T-cell (primary cell): ENCODE data around the gene ATG4B. TPM values are rescaled to one million over a fixed set of nuclear protein-coding genes. Genes with fewer than 3 reads are reported as not detected.

Experiments used
- ATAC-seq, 4 experiments: fragments of 200-7000 bp in 3 of 4; fragments of 150-1000 bp in 1 of 4; cut with Tn5 transposase; replicated peaks in 1 of 4; 1 replicate in 3 of 4; 2 replicates in 1 of 4; pipeline ENCODE4 v1.10.0; 2021; ENCODE audit warnings: moderate library complexity in 3 of 4, mild to moderate bottlenecking in 2 of 4, moderate number of reproducible peaks in 1 of 4
- CTCF ChIA-PET, 2 donors: fragments of 300-600 bp; sonication (Branson Sonifier 250); formaldehyde crosslinking; loops; one replicate each; lab custom pipeline; 2022; ENCODE audit warnings: antibody characterized with exemption in 2 of 2; lab: Charles Lee
- POLR2A ChIA-PET, 2 donors: fragments of 300-600 bp; sonication (Branson Sonifier 250); formaldehyde crosslinking; loops; one replicate each; lab custom pipeline; 2022; ENCODE audit warnings: antibody characterized with exemption in 2 of 2; lab: Charles Lee
- DNase-seq, 35 experiments: peaks; one replicate each; pipeline versions ENCODE4 v3.0.0 to v3.0.0-alpha.2; 2013 to 2023
- H3K27ac ChIP-seq: one replicate; pipeline ENCODE4 v1.5.1; 2013; ENCODE audit warnings: low read length
- H3K27me3 ChIP-seq, 2 experiments: replicated peaks in 1 of 2; 1 replicate in 1 of 2; 2 replicates in 1 of 2; pipeline versions ENCODE4 v1.6.1 to v1.7.0; 2013; ENCODE audit warnings: low read length in 1 of 2, mixed read lengths in 1 of 2; ENCODE audit not compliant: control insufficient read depth in 2 of 2, insufficient read depth in 2 of 2; ENCODE audit errors: extremely low read depth in 1 of 2
- H3K36me3 ChIP-seq, 2 donors: 1 replicate in 1 of 2; 2 replicates in 1 of 2; pipeline versions ENCODE4 v1.6.1 to v1.7.0; 2013; ENCODE audit warnings: low read length in 1 of 2; ENCODE audit not compliant: control insufficient read depth in 2 of 2, insufficient read depth in 1 of 2; ENCODE audit errors: extremely low read depth in 1 of 2
- H3K4me1 ChIP-seq, 2 experiments: 1 replicate in 1 of 2; 2 replicates in 1 of 2; pipeline versions ENCODE4 v1.6.1 to v1.7.0; 2013; ENCODE audit warnings: low read length in 2 of 2, mixed read lengths in 1 of 2; ENCODE audit not compliant: insufficient read depth in 2 of 2, control insufficient read depth in 1 of 2; ENCODE audit errors: extremely low read depth in 1 of 2
- H3K4me3 ChIP-seq, 2 donors: 1 replicate in 1 of 2; 2 replicates in 1 of 2; pipeline versions ENCODE4 v1.5.1 to v1.7.0; 2013; ENCODE audit warnings: mild to moderate bottlenecking in 2 of 2, low read length in 1 of 2, moderate library complexity in 1 of 2; ENCODE audit not compliant: control insufficient read depth in 1 of 2; ENCODE audit errors: extremely low read depth in 1 of 2
- H3K9me3 ChIP-seq: 2 replicates; pipeline ENCODE4 v1.7.0; 2013
- H3K27ac Mint-ChIP-seq, 2 donors: one replicate each; pipeline ENCODE4 v1.8.0; 2020 to 2021; ENCODE audit warnings: mild to moderate bottlenecking in 2 of 2, mixed read lengths in 2 of 2
- H3K27me3 Mint-ChIP-seq, 2 donors: one replicate each; pipeline ENCODE4 v1.8.0; 2021 to 2022; ENCODE audit warnings: mixed read lengths in 2 of 2
- H3K36me3 Mint-ChIP-seq: one replicate; pipeline ENCODE4 v1.8.0; 2021; ENCODE audit warnings: mixed read lengths
- H3K4me1 Mint-ChIP-seq, 3 donors: one replicate each; pipeline ENCODE4 v1.8.0; 2020 to 2022; ENCODE audit warnings: mixed read lengths in 3 of 3, mild to moderate bottlenecking in 1 of 3
- H3K4me3 Mint-ChIP-seq, 3 donors: one replicate each; pipeline ENCODE4 v1.8.0; 2020 to 2022; ENCODE audit warnings: mild to moderate bottlenecking in 3 of 3, mixed read lengths in 3 of 3, moderate library complexity in 3 of 3
- H3K9me3 Mint-ChIP-seq, 3 donors: one replicate each; pipeline ENCODE4 v1.8.0; 2020 to 2022; ENCODE audit warnings: mixed read lengths in 3 of 3
- WGBS: methylation state at CpG from one replicate; pipeline ENCODE4 v1.1.5; 2013; ENCODE audit warnings: missing lambda C conversion rate; ENCODE audit not compliant: insufficient coverage; 5-methylcytosine and 5-hydroxymethylcytosine counted together
- total RNA-seq, 35 experiments: library from RNA in 6 of 35; stranded (reverse) in 6 of 35; fragments of 120-200 nt in 1 of 35; gene quantifications; one replicate each; pipeline versions ENCODE4 v1.2.1 to v1.2.4 and lab custom pipeline; 2013 to 2026

The ATG4B gene
- total RNA-seq, 5 donors from 2014 or later (not counting 1 experiment from before 2014, with no cell fraction given) = 98.4 to 127 (median 108) TPM

DNA sequence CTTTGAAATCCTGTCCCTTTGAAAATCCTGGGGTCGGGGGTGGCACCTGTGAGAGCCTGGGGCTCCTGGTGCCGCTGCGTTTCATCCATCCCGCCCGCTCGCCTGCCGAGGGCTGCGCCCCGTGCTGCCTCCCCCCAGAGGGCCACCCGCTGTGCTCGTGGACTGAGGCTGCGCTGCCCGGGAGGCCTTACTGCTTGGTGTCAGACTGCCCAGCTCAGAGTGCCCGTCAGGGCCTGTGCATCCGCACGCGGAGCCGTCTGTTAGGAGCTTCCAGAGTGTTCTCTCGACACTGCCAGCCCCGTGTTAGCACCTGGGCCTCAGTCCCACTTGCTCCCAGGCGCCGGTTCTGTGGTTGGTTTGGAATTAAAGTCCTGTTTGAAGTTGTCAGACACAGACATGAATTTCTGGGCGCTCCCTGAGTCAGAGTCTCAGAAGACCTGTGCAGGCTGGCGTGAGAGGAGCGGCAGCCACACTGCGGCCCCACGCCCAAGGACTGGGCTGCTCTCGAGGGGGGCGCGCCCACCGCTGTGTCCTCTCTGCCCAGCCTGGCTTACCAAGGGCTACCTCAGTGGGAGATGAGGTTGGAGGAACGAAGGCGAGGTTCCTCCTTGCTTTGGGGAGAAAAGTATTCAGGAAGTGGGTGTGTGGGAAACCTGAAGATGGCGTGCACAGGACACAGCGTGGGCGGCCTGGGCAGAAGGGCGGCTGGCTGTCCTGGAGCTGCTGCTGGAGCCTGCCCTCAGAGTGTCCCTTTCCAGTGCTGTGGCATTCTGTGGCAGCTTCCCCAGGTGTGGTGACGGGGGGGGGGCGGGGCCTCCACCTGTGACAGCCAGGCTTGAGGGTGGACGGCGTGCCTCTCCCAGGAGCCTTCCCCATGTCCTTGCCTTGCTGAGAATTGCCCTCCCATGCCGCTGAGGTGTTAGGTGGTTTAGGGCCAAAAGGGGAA, 35.0 kb downstream of the ATG4B start:
- POLR2A ChIA-PET = no interaction called here
- H3K27me3 ChIP-seq = no peaks in the 10 kb centered on the region
- H3K27ac ChIP-seq = no peak overlapping the region
- 91% methylated on average over 37 of the region's 42 CpGs for WGBS
- no peak overlapping the region for H3K4me3 Mint-ChIP-seq
- H3K4me3 ChIP-seq = no peak overlapping the region
- H3K36me3 ChIP-seq = peaks cover 28 to 36% of the 10 kb centered on the region in 2 donors
- no peak overlapping the region for H3K27ac Mint-ChIP-seq
- no peaks in the 10 kb centered on the region for H3K27me3 Mint-ChIP-seq
- no peaks in the 10 kb centered on the region for H3K4me1 Mint-ChIP-seq
- H3K4me1 ChIP-seq = no peaks in the 10 kb centered on the region
- no peaks in the 10 kb centered on the region for H3K9me3 ChIP-seq
- no peak for ATAC-seq
- H3K9me3 Mint-ChIP-seq = no peaks in the 10 kb centered on the region
- peaks cover 22% of the 10 kb centered on the region for H3K36me3 Mint-ChIP-seq
- CTCF ChIA-PET = no interaction called here
- no peak for DNase-seq

DNA sequence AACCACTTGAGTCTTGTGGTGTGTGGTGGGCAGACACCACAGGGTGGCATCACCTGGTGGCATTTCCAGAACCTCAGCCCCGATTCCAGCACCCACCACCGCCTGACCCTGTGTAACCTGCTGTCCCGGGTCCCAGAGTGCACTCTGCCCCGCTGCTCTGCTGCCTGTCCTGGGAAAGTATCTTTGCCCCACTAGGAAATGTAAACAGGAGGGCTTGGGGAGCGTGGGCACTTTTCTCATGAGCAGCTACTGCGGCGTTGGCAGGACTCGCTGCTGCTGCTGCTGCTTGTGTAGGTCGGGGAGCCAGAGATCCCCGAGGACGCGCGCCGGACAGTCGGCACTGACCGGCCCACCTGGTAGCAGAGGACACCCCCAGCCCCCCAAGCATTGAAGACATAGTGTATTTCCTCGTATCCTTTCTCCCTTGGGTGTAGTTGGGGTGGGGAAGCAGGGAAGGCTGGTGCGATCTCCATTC, 35.7 kb downstream of the ATG4B start:
- peaks cover 22% of the 10 kb centered on the region for H3K36me3 Mint-ChIP-seq

DNA sequence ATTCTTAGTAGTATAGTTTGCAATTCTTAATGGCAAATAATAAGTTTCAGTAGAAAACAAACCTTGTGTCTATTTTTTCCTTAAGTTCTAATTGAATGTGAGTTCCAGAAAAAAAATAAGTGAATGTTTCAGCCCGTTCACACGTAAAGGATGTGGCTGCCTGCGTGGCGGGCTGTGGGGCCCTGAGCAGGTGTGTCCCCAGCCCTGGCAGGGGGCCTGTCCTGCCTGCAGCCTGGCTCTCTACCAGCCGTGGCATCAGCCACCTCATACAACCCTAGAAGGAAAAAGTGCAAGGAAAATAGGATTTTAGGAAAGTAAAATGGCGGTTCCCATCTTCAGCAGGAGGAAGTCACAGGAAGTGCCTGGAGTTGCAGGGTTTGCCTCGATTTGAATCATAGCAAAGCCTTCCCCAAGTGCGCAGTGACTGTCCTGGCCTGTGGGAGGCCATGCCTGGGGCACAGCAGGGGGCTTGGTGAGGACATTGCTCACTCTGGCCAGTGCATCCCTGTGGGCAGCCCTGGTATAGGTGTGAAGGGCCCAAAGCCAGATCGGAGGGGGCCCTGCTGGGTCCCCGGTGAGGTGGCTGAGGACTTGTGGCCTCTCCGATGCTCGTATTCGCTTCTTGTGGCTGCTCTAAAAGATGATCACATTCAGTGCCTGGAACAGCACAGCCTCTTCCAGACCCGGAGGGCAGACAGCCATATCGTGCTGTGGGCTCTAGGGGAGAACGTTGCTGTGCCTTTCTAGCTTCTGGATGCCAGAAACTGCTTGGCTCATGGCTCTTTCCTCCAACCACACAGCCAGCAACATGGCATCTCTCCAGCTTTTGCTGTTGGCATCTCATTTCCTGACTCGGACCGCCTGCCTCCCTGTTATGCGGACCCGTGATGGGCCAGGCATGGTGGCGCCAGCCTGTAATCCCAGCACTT, 36.6 kb downstream of the ATG4B start:
- POLR2A ChIA-PET = interaction anchor here in 1 of 2 donors (0.7 kb wide), 1 partner anchor 36 kb away, joined by 3 read pairs; no protein-coding TSS in a partner anchor
- H3K4me3 Mint-ChIP-seq = no peak overlapping the region

More for the DNA sequence above, 35.7 kb downstream of the ATG4B start:
- CTCF ChIA-PET = no interaction called here
- ATAC-seq = no peak
- no peaks in the 10 kb centered on the region for H3K9me3 ChIP-seq
- H3K27me3 ChIP-seq = no peaks in the 10 kb centered on the region
- H3K4me3 ChIP-seq = no peak overlapping the region
- H3K4me1 ChIP-seq = no peaks in the 10 kb centered on the region
- 88% methylated on average over 6 of the region's 18 CpGs for WGBS
- Mint-ChIP-seq H3K9me3 (no peaks in the 10 kb centered on the region), H3K27me3 (no peaks in the 10 kb centered on the region), H3K4me3 (no peak overlapping the region), H3K27ac (no peak overlapping the region), H3K4me1 (no peaks in the 10 kb centered on the region)
- H3K27ac ChIP-seq = no peak overlapping the region
- H3K36me3 ChIP-seq = peaks cover 34 to 35% of the 10 kb centered on the region in 2 donors
- POLR2A ChIA-PET = interaction anchor here in 1 of 2 donors (0.7 kb wide), 1 partner anchor 35 kb away, joined by 3 read pairs; no protein-coding TSS in a partner anchor
- no peak for DNase-seq

DNA sequence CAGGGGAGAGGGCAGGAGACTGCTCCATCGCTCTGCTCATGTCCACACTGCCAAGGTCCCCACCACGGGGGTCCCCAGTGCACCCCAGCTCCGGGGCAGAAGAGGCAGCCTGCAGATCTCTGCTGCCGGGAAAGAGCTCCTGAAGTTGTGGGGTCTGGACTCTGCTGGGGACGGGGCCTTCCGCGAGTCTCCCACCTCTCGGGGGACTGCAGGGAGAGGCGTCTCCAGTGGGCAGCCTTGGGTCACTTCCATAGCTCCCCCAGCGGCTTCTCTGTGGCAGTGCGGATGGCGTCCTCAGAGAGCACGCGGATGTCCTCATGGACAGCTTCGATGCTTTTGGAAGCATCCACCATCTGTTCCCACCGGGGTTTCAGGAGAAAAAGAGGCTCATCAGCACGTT, 38.4 kb downstream of the ATG4B start:
- no peak overlapping the region for H3K4me3 ChIP-seq
- Mint-ChIP-seq H3K27ac (no peak overlapping the region), H3K4me1 (peaks cover 0 to 4% (median 2%) of the 10 kb centered on the region in 3 donors), H3K27me3 (no peaks in the 10 kb centered on the region), H3K4me3 (no peak overlapping the region), H3K36me3 (peaks cover 14% of the 10 kb centered on the region), H3K9me3 (no peaks in the 10 kb centered on the region)
- ChIA-PET POLR2A (no interaction called here), CTCF (no interaction called here)
- H3K36me3 ChIP-seq = peaks cover 29 to 36% of the 10 kb centered on the region in 2 donors
- 91% methylated on average over 14 of the region's 17 CpGs for WGBS
- ATAC-seq = no peak
- no peaks in the 10 kb centered on the region for H3K9me3 ChIP-seq
- DNase-seq = no peak
- H3K4me1 ChIP-seq = no peaks in the 10 kb centered on the region
- no peak overlapping the region for H3K27ac ChIP-seq
- H3K27me3 ChIP-seq = no peaks in the 10 kb centered on the region

More for the DNA sequence above, 36.6 kb downstream of the ATG4B start:
- Histone ChIP-seq H3K9me3 (no peaks in the 10 kb centered on the region), H3K36me3 (peaks cover 38 to 41% of the 10 kb centered on the region in 2 donors), H3K27ac (no peak overlapping the region), H3K4me1 (no peaks in the 10 kb centered on the region), H3K27me3 (no peaks in the 10 kb centered on the region), H3K4me3 (no peak overlapping the region)
- Mint-ChIP-seq H3K4me1 (no peaks in the 10 kb centered on the region), H3K36me3 (peaks cover 15% of the 10 kb centered on the region), H3K27me3 (no peaks in the 10 kb centered on the region), H3K27ac (peak overlapping the region in 1 of 2 donors; percentile 76), H3K9me3 (no peaks in the 10 kb centered on the region)
- 96% methylated on average over 16 of the region's 21 CpGs for WGBS
- CTCF ChIA-PET = no interaction called here
- DNase-seq (no peak), ATAC-seq (no peak)

DNA sequence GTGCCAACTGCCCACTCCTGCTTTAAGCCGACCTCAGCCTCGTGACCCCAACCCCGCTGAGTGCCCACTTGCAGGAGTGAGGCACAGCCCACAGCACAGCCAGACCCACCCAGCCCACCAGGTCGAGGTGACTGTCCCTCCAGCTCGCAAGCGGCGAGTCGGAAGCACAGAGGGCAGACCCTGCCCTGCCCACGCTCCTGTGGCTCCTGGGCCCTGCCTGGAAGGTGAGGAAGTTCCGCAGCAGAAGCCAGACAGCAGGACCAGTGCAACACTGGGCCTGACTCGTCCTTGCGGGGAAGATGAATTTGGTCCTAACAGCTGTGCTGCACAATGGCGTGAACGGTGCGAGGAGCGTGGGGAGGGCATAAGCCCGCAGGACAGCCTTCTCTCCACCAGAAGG, 39.2 kb downstream of the ATG4B start:
- Mint-ChIP-seq H3K4me1 (peaks cover 0 to 5% (median 2%) of the 10 kb centered on the region in 3 donors), H3K27ac (peak overlapping the region in 1 of 2 donors; percentile 6)

DNA sequence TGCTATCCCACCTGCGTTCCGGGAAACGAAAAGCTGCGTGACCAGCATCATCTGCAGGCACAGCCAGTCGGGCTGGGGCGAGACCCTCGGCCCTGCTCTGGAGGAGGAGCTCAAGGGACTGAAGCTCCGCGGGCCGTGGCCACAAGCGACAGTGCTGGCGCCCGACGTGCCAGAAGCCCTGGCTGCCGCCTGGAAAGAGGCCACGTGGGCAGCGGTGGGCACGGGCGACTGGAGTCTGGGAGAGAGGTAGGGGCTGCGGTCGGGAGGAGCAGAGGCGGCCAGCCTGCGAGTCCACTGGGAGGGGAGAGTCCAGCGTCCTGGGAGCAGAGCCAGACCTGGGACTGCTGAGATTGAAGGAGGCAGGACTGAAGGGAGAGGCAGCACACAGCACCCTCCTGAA, 39.9 kb downstream of the ATG4B start:
- Histone ChIP-seq H3K27ac (no peak overlapping the region), H3K4me3 (no peak overlapping the region), H3K4me1 (no peaks in the 10 kb centered on the region), H3K27me3 (no peaks in the 10 kb centered on the region), H3K36me3 (peaks cover 20 to 49% of the 10 kb centered on the region in 2 donors), H3K9me3 (no peaks in the 10 kb centered on the region)
- 93% methylated on average over 24 of the region's 24 CpGs for WGBS
- Mint-ChIP-seq H3K4me1 (peaks cover 0 to 5% (median 2%) of the 10 kb centered on the region in 3 donors), H3K36me3 (peaks cover 18% of the 10 kb centered on the region), H3K9me3 (no peaks in the 10 kb centered on the region), H3K27ac (no peak overlapping the region), H3K27me3 (no peaks in the 10 kb centered on the region), H3K4me3 (no peak overlapping the region)
- DNase-seq (no peak), ATAC-seq (no peak)
- POLR2A ChIA-PET = no interaction called here
- CTCF ChIA-PET = no interaction called here

More for the DNA sequence above, 39.2 kb downstream of the ATG4B start:
- Mint-ChIP-seq H3K9me3 (no peaks in the 10 kb centered on the region), H3K27me3 (no peaks in the 10 kb centered on the region), H3K36me3 (peaks cover 17% of the 10 kb centered on the region), H3K4me3 (no peak overlapping the region)
- H3K27me3 ChIP-seq = no peaks in the 10 kb centered on the region
- no peaks in the 10 kb centered on the region for H3K9me3 ChIP-seq
- ATAC-seq = no peak
- H3K4me3 ChIP-seq = no peak overlapping the region
- peaks cover 23 to 42% of the 10 kb centered on the region in 2 donors for H3K36me3 ChIP-seq
- H3K27ac ChIP-seq = no peak overlapping the region
- CTCF ChIA-PET = no interaction called here
- DNase-seq = no peak
- no peaks in the 10 kb centered on the region for H3K4me1 ChIP-seq
- 94% methylated on average over 15 of the region's 17 CpGs for WGBS
- POLR2A ChIA-PET = no interaction called here
